ENCODE data around the gene SGIP1.
"Not testable (repeated sequence)": the region's sequence is repeated elsewhere in the genome, so short reads cannot be mapped to it uniquely, and the experiment has no call there.

GRCh38 chr1:66795839-66796238, 261.9 kb downstream of the SGIP1 start:
- not testable (repeated sequence) for TF ChIP-seq CTCF (conservative IDR thresholded peaks at IDR 0.05; ENCODE audit: low read depth, low read length); SMC3 (IDR thresholded peaks at IDR 0.05; ENCODE audit: low read depth, low read length); USF2 (IDR thresholded peaks at IDR 0.05; ENCODE audit: low read depth, low read length); RAD21 (IDR thresholded peaks at IDR 0.05; ENCODE audit: low read length); FOS (IDR thresholded peaks at IDR 0.05; ENCODE audit: low read depth, low read length); POLR2A (IDR thresholded peaks at IDR 0.05; ENCODE audit: low read depth, low read length); MXI1 (IDR thresholded peaks at IDR 0.05; ENCODE audit: borderline replicate concordance, low read depth, low read length); RCOR1 (IDR thresholded peaks at IDR 0.05; ENCODE audit: insufficient replicate concordance, low read length)

Data from IMR-90 (cell line).